Measurements from ENCODE around the gene KLF15.

GRCh38 chr3:126378341-126378751, 21.1 kb upstream of the KLF15 start:
- TF ChIP-seq CTCF (IDR thresholded peaks at IDR 0.05; ENCODE audit: poor library complexity) (no peak), EZH2phosphoT487 (IDR thresholded peaks at IDR 0.05; ENCODE audit: low read depth, severe bottlenecking, unreplicated experiment) (no peak)

Data from hepatocyte (in vitro differentiated cells).